Hepatic stellate cell (primary cell): ENCODE data around the gene ADCYAP1.

Experiments used
- DNase-seq: peaks from one replicate; pipeline ENCODE4 v3.0.0; 2011; ENCODE audit warnings: low spot score

ADCYAP1 gene

DNA sequence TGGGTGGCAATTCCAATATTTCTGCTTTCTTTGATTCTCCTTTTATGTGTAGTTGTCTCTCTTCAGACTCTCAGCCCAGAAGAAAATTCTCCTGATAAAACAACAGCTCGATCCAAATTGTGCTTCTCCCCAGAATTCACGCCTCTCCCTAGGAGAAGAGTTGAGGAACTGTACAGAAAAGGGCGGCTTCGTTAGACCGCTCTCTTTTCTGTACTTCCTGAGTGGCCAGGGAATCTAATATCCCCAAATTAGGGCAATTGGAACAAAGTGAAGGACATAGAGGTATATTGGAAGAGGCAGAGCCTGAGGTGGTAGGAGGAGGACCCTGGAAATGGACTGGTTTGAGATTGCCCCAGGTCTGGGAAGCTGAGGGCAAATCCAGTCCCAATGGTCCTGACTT lies 5.6 kb downstream of the ADCYAP1 start:
- no peak for DNase-seq

DNA sequence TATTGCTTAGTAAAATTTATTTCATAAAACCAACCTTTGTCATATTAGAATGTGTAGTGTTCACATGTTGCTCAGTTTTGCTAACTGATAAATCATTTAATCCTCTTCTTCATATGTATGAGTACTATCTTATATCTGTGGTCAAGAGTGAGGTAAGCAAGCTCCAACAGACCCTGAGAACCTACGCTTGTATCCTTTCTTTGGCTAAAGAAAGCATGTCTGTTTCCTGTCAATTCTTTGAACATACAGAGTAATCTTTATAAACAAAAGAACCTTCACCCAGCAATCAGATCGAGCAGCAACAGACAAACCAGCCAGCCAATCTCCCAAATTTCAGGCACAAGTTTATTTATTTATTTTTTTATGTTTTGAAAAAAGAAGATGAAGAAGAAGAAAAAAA lies 6.4 kb downstream of the ADCYAP1 start:
- no peak for DNase-seq

DNA sequence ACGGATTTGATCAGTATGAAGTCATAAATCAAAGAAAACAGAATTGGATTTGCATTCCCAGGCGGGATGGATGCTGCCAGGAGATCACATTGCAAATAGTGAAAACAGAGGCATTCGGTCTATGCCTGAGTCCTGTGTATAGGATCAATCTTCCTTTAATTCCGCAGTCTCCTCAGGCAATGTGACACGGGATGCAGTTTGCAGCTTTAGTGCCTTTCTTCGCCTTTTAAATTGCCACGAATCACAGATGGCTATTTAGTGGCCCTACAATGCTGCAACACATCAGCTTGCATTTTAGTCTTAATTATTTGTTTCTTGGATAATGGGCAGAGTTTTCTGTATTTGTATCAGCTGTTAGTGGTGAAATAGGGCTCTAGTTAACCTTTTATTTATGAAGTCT lies 6.8 kb downstream of the ADCYAP1 start:
- no peak for DNase-seq

DNA sequence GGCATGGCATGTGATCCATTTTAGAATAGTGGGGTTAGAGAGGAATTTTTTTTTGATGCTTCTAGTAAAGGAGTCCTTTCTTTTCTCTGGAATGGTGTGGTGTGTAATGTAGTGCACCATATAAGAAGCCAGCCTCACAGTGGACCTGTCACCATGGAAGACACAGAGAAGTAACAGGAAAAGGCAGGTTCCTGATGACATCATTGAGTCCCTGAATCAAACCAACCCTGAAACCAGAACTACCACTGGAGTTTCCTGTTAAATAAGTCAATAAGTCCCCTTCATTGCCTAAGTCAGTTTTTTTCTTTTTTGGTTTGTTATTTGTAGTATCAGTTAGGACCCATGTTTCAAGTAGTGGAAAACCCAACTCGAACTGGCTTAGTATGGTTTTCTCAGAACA lies 11.9 kb downstream of the ADCYAP1 start:
- DNase-seq = no peak

DNA sequence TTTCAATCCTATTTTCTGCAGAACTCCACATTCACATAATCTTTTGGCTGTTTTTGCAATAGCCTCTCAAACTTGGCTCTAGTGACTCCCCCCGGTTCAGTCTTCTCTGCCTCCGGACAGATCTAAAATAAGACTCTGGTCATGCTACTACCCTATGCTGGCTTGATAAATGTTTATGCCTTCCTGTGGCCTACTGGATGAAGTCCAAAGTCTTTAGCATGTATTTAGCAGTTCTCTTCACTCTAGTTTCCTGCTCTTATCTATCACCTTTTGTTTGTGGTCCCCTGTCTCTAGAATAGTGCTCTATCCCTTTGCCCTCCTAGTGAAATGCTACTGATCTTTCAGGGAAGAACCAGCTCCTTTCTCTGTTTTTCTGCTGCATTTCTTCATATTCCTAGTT lies 14.4 kb downstream of the ADCYAP1 start:
- no peak for DNase-seq

DNA sequence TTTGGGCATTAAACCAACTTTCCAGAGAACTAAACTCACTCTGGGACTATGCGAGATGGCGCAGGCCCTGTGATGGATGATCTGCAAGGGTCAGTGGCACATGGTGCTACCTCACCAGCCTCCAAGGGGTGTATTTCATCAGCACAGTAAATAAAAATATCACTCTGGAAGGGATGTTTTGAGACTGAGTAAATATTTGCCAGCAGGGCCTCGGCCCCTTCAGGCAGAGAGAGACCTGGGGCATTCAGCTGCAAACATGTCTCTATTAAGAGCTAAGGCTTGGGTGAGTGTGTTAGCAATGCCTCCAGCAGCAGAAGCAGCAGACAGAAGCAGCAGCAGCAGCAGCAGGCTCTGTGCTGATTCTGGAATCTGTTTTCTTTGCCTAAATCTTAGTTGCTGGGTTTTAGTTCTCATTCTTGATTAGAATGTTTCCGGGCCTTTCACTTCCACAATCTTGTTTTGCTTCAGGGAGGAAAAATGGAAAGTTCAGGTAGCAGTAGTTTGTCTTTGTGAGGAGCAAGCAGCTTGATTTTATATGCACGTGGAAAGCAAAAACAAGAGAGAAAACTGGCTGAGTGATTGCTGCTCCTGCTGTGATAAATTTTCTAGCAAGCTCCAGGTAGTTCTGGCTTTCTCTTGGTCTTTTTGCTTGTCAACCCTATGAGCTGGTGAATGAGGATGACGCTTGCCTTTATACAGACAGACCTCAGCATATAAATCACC lies 18.6 kb downstream of the ADCYAP1 start:
- DNase-seq = no peak

DNA sequence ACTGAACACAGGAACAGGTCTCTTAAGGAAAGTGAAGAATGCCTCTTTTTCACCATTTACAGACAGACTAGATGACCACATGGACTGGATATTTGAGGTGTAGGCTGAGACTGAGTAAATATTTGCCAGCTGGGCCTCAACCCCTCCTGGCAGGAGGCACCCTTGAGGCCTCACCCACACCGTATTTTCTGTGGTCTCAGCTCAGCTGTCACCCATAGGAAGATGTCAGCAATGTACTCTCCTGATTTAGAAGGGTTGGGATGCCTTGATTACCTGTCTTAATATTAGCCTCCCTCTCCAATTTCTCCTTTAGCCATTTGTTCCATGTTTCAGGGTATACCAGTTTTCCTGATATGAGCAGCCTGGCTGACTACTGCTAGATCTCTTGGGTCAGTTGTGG lies 20.3 kb downstream of the ADCYAP1 start:
- no peak for DNase-seq

DNA sequence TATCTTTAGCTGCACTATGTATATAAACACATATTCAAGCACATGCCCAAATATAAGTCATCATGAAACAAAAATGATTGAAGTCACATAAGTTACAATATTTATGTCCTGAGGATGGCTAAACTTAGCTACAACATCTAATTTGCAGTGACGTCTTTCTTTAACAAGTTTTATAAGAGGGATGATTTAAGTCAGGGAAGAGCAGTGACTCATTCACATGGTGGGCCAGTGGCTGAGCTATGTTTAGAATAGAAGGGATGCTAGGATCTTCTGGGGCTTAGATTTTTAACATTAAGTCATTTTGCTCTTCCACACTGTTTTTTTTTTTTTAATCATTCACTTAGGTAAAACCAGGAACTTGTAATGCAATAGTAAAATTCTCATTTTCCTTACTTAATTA lies 22.3 kb downstream of the ADCYAP1 start:
- DNase-seq = no peak

DNA sequence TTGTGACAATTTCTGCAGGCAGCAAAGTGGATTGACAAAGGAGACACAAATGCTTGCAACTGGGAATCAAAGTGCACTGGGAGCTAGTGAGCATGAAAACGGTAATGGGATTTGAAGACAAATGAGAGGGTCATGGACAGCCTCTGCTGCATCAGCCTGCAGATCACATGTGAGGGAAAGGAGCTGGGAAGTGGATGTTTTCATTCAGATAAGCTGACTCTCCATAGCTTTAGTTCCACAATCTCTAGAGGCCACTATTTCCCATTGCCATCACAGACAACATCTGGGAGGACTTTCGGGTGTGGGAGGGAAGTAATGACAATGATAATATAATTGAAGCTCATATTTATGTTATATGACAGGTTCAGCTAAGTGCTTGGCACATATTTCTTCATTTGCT lies 28.4 kb downstream of the ADCYAP1 start:
- DNase-seq = no peak

DNA sequence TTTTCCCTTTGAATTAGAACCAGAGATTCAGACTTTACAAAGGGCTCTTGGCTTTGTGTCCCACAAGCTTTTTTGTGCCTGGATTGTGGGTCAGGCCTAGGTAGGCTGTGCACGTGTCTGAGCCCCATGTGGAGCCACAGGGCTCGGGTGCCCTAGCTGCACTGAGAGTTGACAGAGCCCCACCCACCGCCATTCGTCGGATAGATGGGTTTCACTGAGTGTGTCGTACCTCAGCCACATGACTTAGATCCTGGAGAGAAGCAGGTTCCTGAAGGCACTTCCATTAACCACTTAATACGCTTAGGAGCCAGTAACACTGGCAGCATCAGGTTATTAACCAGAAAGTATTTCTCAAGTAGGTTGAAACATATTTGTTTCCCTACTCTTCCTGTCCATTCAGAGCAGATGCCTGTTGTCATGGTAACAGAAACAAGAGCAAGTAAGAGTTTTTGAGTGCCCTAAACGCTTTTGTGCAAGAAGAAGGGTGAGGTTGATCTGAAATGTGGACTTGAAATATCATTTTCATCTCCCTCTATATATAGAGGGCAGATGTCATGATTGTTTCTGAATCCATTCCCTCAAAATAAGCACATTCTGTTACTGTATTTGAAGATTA lies 30.0 kb downstream of the ADCYAP1 start:
- DNase-seq = no peak

DNA sequence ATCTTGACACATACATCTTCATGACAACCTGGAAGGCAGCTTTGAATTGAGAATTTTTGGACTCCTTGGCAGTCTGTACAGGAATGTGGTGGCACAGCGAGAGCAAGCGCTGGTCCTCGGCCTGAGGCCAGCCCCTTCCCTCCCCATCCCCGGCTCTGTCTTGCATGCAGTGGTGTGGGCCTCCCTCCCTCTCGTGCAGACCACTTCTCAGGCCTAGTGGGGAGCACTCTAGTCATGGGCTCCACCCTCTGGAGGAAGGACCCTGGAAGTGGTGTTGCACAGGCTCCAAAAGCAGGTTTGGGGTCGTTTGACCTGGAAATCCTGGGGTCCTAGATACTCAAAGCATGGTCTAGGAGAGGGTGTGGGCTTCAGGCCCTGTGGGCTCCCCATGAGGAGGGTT lies 32.3 kb downstream of the ADCYAP1 start:
- DNase-seq = no peak

DNA sequence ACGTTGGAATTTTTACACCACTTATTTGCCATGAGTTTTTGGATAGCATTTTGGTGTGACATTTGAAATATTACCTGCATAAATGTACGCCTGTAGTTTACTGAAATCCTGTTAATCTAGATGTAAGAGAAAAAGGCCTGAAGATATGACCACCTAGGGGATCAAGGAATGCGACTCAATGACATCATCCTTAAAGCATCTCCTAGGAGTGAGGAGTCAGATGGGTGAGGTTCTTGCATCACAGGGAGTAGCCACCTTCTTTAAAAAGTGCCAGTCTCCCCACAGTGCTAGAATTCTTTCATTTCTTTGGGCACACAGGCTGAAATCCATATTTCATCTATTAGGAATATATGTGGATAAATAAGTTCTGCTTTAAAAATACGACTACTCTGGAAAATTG lies 34.5 kb downstream of the ADCYAP1 start:
- no peak for DNase-seq

DNA sequence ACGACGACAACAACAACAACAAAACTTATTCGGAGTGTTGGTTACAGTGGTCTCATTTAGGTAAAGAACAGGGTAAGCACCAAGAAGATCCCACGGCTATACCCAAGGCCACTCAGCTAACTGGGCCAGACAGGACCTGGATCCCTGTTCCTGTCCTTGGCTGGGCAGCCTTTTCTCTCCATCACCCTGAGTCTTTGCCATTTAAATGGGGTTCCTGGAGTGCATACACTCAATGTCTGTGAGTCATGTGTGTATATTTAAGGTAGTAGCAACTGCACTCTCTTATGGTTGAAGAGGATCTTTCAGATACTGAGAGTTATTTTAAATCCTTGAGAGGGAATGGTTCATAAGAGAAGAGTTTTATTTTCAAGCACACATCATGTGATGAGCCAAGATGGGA lies 35.3 kb downstream of the ADCYAP1 start:
- no peak for DNase-seq

DNA sequence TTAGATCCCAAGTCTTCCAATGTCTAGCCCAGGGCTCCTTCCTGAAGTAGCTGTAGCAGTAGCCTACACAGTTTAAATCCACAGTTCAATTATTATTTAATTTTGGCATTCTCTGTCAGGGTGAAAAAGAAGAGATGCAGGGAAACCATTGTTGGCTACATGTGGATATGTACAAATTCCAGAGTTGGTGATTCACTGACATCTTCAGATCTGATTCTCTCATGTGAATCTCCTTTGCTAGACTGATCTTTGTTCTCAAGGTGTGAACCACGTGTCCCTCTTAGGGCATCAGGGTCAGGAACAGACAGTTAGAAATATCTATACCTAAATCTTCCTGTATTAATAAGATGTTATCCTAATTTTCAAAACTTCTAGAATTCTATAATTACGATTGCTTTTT lies 36.7 kb downstream of the ADCYAP1 start:
- DNase-seq = no peak

DNA sequence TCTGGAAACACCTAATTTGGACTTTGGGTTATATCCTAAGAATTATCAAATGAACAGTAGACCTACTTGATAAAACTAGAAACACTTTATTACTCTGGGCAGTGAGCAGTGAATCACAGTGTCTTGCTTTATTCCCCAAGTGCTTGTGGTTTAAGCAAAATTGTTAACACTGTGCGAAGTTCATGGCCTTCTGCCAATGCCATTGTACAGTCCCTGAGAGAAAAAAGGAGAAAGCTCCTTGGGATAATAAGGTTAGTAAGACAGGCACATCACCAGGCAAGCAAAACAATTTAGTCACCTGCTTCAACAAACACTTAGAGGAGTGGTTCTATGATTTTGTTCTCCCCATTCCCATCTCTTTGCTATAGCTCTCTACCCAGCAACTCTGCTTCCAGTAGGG lies 39.8 kb downstream of the ADCYAP1 start:
- no peak for DNase-seq

DNA sequence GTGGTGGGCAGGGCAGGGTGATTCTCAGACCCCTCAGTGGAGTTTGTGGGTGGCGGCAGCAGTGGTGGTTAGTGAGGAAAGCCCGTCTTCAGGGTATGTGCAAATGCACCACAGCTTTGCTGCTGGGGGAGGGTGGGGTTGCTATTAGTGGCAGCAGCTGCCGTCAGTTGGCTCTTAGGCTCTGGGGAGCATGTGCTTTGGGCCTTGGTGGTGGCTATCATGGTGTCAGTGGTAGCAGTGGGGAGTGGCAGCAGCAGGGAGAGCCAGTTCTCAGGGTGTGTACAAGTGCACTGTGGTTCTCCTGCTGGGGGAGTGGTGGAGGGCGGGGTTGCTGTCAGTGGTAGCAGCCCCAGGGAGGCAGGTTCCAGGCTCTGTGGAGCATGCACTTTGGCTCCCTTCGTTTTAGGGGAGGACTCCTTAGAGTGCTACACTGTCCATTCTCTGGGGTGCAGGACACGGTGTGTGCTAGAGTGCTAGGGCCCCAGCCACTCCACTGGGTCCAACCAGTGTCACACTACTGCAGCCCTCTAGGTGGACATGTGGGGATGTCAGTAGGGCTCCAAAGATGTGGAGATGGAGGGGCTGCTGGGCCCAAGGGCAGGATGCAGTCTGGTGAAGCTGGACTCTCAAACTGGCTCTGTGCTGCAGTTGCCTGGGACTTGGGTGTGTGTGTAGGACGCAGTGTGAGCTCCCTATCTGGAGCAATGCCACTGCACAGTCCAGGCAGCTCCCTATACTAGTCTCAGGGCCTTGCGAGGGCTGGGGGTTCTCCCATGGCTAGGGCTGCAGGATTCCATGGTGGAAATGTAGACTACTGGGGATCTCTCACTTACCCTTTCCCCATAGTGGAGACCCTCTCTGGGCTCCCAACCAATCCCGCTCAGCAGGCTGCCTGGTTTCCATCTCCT lies 45.3 kb downstream of the ADCYAP1 start:
- DNase-seq = no peak

DNA sequence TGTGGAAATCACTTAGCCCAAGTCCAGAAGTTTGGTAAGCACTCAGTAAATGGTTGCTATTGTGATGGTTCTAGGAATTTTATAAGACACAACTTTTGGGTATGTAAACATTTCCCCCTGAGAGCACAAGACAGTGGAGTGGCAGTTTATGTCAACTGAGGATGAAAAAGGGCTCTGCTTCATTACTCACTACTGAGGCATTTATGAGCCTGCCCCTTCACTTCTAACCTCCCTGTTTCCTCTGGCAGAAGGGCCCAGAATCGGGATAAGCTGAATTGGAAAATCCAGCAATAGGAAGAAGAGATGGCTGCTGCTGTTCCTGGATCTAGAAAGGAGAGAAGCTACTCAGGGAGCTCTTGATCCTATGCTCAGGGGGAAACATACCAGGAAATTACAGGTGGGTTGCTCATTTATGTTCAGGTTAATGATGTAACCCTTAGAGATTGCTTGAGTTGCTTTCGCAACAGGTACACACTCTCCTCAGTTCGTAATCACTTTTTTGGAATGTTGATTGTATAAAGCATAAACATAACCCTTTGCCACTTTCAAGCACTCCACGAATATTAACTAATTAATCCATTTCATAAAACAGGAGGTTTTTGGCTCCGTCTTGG lies 46.3 kb downstream of the ADCYAP1 start:
- no peak for DNase-seq

DNA sequence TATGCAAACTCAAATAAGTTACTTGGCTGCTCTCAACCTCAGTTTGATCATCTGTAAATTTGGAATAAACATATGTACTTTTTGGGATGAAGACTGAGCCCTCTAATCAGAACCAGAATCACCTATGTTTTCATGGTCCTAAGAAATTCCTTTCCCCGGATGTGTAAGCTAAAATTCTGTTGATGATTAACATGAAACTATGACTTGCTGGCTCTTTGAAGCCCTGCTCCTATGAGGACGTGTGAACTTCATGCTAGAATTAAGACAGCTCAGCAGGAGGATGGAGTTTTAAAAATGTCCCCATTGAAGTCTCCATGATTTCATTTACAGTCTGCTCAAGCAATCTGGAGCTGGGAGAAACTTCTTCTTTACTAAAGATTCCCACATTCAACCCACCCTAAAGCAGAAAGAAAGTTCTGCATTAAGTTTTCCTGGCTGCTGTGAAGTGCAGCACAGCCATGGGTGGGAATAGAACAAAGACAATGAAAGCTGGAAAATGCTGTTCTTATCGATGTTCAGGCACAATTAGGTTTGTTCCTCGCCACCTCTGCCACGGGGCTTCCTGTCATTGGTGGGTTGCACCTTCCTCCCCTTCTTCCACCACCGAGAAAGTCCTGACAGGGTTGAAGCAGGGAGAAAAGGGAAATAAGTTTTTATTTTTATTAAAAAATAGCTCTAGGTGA lies 50.9 kb downstream of the ADCYAP1 start:
- DNase-seq = no peak

DNA sequence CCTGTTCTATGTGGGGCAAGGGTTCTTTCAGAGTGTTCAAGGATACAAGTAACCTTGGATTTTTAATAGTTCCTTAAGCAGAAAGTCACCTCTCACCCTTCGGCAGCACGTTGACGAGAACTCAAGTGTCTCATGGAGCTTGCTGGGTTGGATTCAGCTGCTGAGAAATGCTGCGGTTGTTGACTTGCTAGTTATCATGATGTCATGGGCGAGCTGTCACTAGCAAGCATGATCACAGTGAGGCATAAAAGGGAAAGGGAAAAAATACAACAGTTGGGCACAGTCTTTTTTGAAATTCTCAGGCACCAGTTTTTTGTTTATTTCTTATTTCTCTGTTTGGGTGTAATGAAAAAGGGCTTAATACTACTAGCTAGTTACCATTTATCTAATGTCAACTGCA lies 53.2 kb downstream of the ADCYAP1 start:
- no peak for DNase-seq

DNA sequence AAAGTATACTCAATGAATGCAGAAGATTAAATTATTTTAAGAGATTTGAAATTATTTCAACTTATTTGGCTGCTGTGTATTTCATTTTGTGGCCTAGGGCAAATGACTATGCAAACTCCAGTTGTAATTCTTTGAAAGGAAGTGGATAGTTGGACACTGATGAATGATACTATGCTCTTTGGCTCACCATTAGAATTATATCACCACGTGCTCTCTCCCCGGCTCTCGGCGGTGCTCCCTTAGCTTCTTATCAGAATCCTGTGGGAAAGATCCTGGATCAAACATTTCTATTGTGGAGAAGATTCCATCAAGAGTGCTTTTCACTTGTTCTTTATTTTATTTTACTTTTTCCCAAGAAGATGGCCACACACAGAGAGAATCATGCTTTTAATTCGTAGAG lies 55.2 kb downstream of the ADCYAP1 start:
- no peak for DNase-seq
